ENCODE measurements around the gene LRRC8B.

GRCh38 chr1:89637496-89637895, 112.9 kb downstream of the LRRC8B start:
- TF ChIP-seq POLR2A (IDR thresholded peaks at IDR 0.05; ENCODE audit: low read length) (no peak), GATA1 (IDR thresholded peaks at IDR 0.05; ENCODE audit: low read depth, low read length) (no peak)

Measured in erythroblast (primary cell).